BJ (cell line): ENCODE measurements around the gene TNFAIP2. TPM values are rescaled to one million over a fixed set of nuclear protein-coding genes. Genes with fewer than 3 reads are reported as not detected.

Experiments
- CTCF ChIA-PET: fragments of 350-600 bp; formaldehyde crosslinking; extraction: SDS; loops from one replicate; lab custom pipeline; 2021; ENCODE audit warnings: antibody characterized with exemption, inconsistent platforms; lab: Yijun Ruan, JAX
- POLR2A ChIA-PET: fragments of 300-600 bp; sonication (Branson Sonifier 250); formaldehyde crosslinking; extraction: SDS; loops from one replicate; lab custom pipeline; 2021; ENCODE audit warnings: antibody characterized with exemption; lab: Charles Lee
- DNase-seq: peaks from one replicate; pipeline ENCODE4 v3.0.0-alpha.2; 2011; ENCODE audit warnings: low read depth
- H3K27me3 ChIP-seq: 2 replicates; pipeline ENCODE4 v1.6.0; 2011; ENCODE audit warnings: low read length; ENCODE audit not compliant: control insufficient read depth, insufficient read depth
- H3K36me3 ChIP-seq: 2 replicates; pipeline ENCODE4 v1.5.1; 2011; ENCODE audit warnings: low read length; ENCODE audit not compliant: control insufficient read depth, insufficient read depth
- H3K4me3 ChIP-seq: 2 replicates; pipeline ENCODE4 v1.5.1; 2011; ENCODE audit warnings: low read depth, mild to moderate bottlenecking, control low read depth, low read length
- polyA plus RNA-seq: library from polyadenylated mRNA; depleted of rRNA; stranded (reverse); fragments of >200 nt; gene quantifications from 2 replicates; pipeline ENCODE4 v1.2.3, GENCODE V29; 2011
- TF ChIP-seq, protein P1 (sequence below): IDR thresholded peaks from 2 replicates; pipeline ENCODE4 v1.5.1; 2011; ENCODE audit warnings: low read depth, mild to moderate bottlenecking, control low read depth, inconsistent platforms, low read length, moderate library complexity; ENCODE audit not compliant: insufficient read depth

TNFAIP2 gene
- polyA plus RNA-seq, 1 experiment: 28.2 TPM

DNA sequence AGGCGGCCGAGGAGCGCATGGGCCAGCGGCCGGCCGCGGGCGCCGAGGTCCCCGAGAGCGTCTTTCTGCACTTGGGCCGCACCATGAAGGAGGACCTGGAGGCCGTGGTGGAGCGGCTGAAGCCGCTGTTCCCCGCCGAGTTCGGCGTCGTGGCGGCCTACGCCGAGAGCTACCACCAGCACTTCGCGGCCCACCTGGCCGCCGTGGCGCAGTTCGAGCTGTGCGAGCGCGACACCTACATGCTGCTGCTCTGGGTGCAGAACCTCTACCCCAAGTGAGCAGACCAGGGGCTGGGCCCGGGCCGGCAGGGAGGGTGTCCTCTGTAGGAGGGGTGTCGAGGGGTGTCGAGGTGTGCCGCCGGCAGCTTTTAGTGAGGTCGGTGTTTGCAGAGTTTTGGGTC, 4.1 kb downstream of the TNFAIP2 start:
- DNase-seq: no peak
- H3K4me3 ChIP-seq: no peak overlapping the region
- TF ChIP-seq, protein P1, sequence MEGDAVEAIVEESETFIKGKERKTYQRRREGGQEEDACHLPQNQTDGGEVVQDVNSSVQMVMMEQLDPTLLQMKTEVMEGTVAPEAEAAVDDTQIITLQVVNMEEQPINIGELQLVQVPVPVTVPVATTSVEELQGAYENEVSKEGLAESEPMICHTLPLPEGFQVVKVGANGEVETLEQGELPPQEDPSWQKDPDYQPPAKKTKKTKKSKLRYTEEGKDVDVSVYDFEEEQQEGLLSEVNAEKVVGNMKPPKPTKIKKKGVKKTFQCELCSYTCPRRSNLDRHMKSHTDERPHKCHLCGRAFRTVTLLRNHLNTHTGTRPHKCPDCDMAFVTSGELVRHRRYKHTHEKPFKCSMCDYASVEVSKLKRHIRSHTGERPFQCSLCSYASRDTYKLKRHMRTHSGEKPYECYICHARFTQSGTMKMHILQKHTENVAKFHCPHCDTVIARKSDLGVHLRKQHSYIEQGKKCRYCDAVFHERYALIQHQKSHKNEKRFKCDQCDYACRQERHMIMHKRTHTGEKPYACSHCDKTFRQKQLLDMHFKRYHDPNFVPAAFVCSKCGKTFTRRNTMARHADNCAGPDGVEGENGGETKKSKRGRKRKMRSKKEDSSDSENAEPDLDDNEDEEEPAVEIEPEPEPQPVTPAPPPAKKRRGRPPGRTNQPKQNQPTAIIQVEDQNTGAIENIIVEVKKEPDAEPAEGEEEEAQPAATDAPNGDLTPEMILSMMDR: no peak
- H3K36me3 ChIP-seq: peaks cover 9% of the 10 kb centered on the region
- H3K27me3 ChIP-seq: no peaks in the 10 kb centered on the region
- POLR2A ChIA-PET: interaction anchor here (0.5 kb wide), 1 partner anchor 78 kb away, joined by 10 read pairs; no protein-coding TSS in a partner anchor
- CTCF ChIA-PET: interaction anchor here (1.3 to 3.3 kb wide), 3 partner anchors 14 to 23 kb away, joined by 3 to 22 read pairs (median 13); no protein-coding TSS in a partner anchor

- Histone ChIP-seq H3K27me3 (no peaks in the 10 kb centered on the region), H3K36me3 (peaks cover 15% of the 10 kb centered on the region), H3K4me3 (no peak overlapping the region)
- ChIA-PET POLR2A (no interaction called here), CTCF (interaction anchor here (1.9 to 3.3 kb wide), 3 partner anchors 13 to 23 kb away, joined by 9 to 22 read pairs (median 13); no protein-coding TSS in a partner anchor)
- TF ChIP-seq, protein P1: no peak
- DNase-seq: no peak
Observed at GRCh38 chr14:103127861-103128598, 4.8 kb downstream of the TNFAIP2 start.

DNA sequence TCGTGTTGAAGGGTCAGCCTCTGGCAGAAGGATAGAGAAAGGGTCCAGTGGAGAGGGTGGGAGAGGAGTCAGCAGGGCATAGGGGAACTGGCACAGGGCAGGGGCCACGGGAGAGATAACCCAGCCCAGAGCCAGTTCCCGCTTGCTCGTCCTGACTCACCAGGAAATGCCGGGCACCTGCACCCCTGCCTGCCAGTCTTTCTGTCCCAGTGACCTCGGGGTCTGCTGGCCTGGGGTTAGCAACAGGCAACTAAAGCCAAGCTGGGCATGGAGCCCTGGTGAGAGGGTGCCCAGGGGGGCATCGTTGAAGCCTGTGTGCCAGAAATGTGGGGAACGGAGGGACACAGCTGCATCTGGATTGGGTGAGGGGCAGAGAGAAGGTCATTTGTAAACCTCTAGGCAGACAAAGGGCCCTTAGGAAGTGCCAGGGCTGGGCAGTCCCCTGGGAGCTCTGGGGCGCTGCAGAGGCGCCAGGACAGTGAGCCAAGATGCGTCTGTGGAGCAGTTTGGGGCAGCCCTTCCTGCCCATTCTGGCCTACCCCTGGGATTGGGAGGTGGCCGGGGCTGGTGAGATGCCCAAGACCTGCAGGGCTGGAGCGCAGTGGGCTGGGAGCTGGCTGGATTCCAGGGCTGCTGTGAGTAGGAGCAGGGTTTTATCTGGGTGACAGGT, 5.5 kb downstream of the TNFAIP2 start:
- H3K36me3 ChIP-seq: peaks cover 22% of the 10 kb centered on the region
- CTCF ChIA-PET: interaction anchor here (1.9 to 3.0 kb wide), 2 partner anchors 13 to 24 kb away, joined by 9 to 13 read pairs; no protein-coding TSS in a partner anchor
- DNase-seq: no peak
- H3K27me3 ChIP-seq: no peaks in the 10 kb centered on the region
- H3K4me3 ChIP-seq: no peak overlapping the region
- POLR2A ChIA-PET: no interaction called here
- TF ChIP-seq, protein P1: no peak

- ChIA-PET POLR2A (no interaction called here), CTCF (interaction anchor here (0.6 to 1.9 kb wide), 4 partner anchors 25 to 162 kb away, joined by 3 to 9 read pairs (median 5); no protein-coding TSS in a partner anchor)
Observed at GRCh38 chr14:103129301-103130016, 6.2 kb downstream of the TNFAIP2 start.

More at GRCh38 chr14:103129301-103130016, 6.2 kb downstream of the TNFAIP2 start:
- DNase-seq: no peak
- TF ChIP-seq, protein P1: no peak
- H3K27me3 ChIP-seq: no peaks in the 10 kb centered on the region
- no peak overlapping the region for H3K4me3 ChIP-seq
- H3K36me3 ChIP-seq: peaks cover 26% of the 10 kb centered on the region
